CD4-positive, alpha-beta memory T cell (primary cell): ENCODE measurements around the gene AFAP1L1. TPM values are rescaled to one million over a fixed set of nuclear protein-coding genes. Genes with fewer than 3 reads are reported as not detected.
A peak's percentile ranks its signal among the peaks of the same experiment; 100 is the strongest.

Experiments
- CTCF ChIA-PET: fragments of 350-600 bp; sonication (Branson Sonifier 250); formaldehyde crosslinking; loops from one replicate; lab custom pipeline; 2021; ENCODE audit warnings: inconsistent platforms; ENCODE audit not compliant: partially characterized antibody; lab: Charles Lee
- POLR2A ChIA-PET: fragments of 350-600 bp; sonication (Branson Sonifier 250); formaldehyde crosslinking; loops from one replicate; lab custom pipeline; 2021; ENCODE audit not compliant: partially characterized antibody; lab: Charles Lee
- DNase-seq, 5 donors: peaks; one replicate each; pipeline versions ENCODE4 v3.0.0 to v3.0.0-alpha.2; 2020 to 2022; ENCODE audit warnings: mixed read lengths in 1 of 5
- H3K27ac ChIP-seq: one replicate; pipeline ENCODE4 v1.7.0; 2013; ENCODE audit warnings: low read depth, low read length
- H3K27me3 ChIP-seq: 2 replicates; pipeline ENCODE4 v1.7.0; 2013; ENCODE audit warnings: mild to moderate bottlenecking, low read length, moderate library complexity; ENCODE audit not compliant: insufficient read depth
- H3K36me3 ChIP-seq: 2 replicates; pipeline ENCODE4 v1.7.0; 2013; ENCODE audit warnings: mild to moderate bottlenecking, low read length, moderate library complexity; ENCODE audit not compliant: insufficient read depth
- H3K4me1 ChIP-seq: 2 replicates; pipeline ENCODE4 v1.7.0; 2013; ENCODE audit warnings: mild to moderate bottlenecking, low read length, moderate library complexity; ENCODE audit not compliant: insufficient read depth
- H3K4me3 ChIP-seq, 2 donors: one replicate each; pipeline ENCODE4 v1.7.0; 2013; ENCODE audit warnings: low read length in 2 of 2, mild to moderate bottlenecking in 1 of 2
- H3K9me3 ChIP-seq, 2 donors: one replicate each; pipeline ENCODE4 v1.7.0; 2013; ENCODE audit warnings: low read length in 2 of 2, control low read depth in 1 of 2; ENCODE audit not compliant: control insufficient read depth in 1 of 2
- H3K27ac Mint-ChIP-seq, 7 donors: one replicate each; pipeline ENCODE4 v1.8.0; 2020 to 2021; ENCODE audit warnings: mixed read lengths in 7 of 7, mild to moderate bottlenecking in 6 of 7, inconsistent platforms in 3 of 7, moderate library complexity in 3 of 7
- H3K27me3 Mint-ChIP-seq, 2 donors: one replicate each; pipeline ENCODE4 v1.8.0; 2020 to 2021; ENCODE audit warnings: mixed read lengths in 2 of 2
- H3K36me3 Mint-ChIP-seq, 2 donors: one replicate each; pipeline ENCODE4 v1.8.0; 2020 to 2021; ENCODE audit warnings: mixed read lengths in 2 of 2, inconsistent platforms in 1 of 2, mild to moderate bottlenecking in 1 of 2
- H3K4me1 Mint-ChIP-seq, 4 donors: one replicate each; pipeline ENCODE4 v1.8.0; 2020 to 2021; ENCODE audit warnings: mixed read lengths in 4 of 4, mild to moderate bottlenecking in 1 of 4
- H3K4me3 Mint-ChIP-seq, 8 donors: one replicate each; pipeline ENCODE4 v1.8.0; 2020 to 2021; ENCODE audit warnings: mixed read lengths in 8 of 8, mild to moderate bottlenecking in 7 of 8, moderate library complexity in 6 of 8, inconsistent platforms in 3 of 8
- H3K9me3 Mint-ChIP-seq, 8 donors: one replicate each; pipeline ENCODE4 v1.8.0; 2020 to 2021; ENCODE audit warnings: mixed read lengths in 8 of 8, mild to moderate bottlenecking in 5 of 8, inconsistent platforms in 3 of 8, moderate library complexity in 1 of 8
- intact Hi-C: fragments of 100-400 bp; cut with micrococcal nuclease; formaldehyde crosslinking; loops from one replicate; pipeline ENCODE4 v1.15.1; 2023
- polyA plus RNA-seq, 2 donors: library from polyadenylated mRNA; unstranded; fragments of 300-500 nt; fragmentation: Illumina TruSeq; gene quantifications; one replicate each; pipeline ENCODE4 v1.2.3, GENCODE V29; 2021
- total RNA-seq, 2 experiments: library from RNA; stranded (reverse); gene quantifications; one replicate each; pipeline ENCODE4 v1.2.3, GENCODE V29; 2021

AFAP1L1 gene
- total and polyA plus RNA-seq, 4 experiments from 2014 or later, result not detected

DNA sequence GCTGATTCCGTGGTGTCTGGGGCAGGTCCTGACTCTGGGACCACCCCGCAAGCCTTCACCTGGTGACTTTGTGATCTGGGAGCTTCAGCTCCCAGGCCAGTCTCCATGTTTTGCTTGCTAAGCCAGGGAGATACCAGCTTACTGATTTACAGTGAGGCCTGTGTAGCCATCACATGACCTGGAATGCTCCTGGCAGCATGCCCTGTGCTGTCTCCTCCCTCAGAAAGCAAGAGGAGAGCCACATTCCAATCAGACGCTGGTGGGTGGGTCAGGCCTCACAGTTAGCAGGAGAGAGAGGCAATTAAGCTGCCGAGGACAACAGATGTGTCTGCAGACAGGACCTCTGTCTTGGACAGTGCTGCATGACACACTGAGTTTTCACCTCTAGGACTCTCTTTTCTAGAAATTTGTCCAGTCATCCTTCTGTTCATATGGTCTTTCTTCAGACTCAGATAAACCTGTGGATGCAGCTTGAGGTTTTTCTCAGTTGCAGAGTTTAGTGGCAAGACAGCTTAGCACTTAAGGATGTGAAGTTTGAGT is 49.2 kb downstream of the AFAP1L1 start:
- Histone ChIP-seq H3K4me3 (no peak overlapping the region), H3K4me1 (no peaks in the 10 kb centered on the region), H3K9me3 (no peaks in the 10 kb centered on the region), H3K27me3 (no peaks in the 10 kb centered on the region), H3K27ac (no peak overlapping the region), H3K36me3 (no peaks in the 10 kb centered on the region)
- ChIA-PET CTCF (interaction anchor here (0.8 to 24.9 kb wide), 12 partner anchors 9 to 122 kb away, joined by 3 to 564 read pairs (median 4); partner anchors contain the start of genes IL17B and PCYOX1L), POLR2A (interaction anchor here (1.6 kb wide), 1 partner anchor 48 kb away, joined by 7 read pairs; no protein-coding TSS in a partner anchor)
- no peaks in the 10 kb centered on the region for H3K36me3 Mint-ChIP-seq
- intact Hi-C loops, result no loop called here
- H3K4me3 Mint-ChIP-seq, result no peak overlapping the region
- H3K27me3 Mint-ChIP-seq, result no peaks in the 10 kb centered on the region
- H3K4me1 Mint-ChIP-seq, result peaks cover 0 to 3% (median 1%) of the 10 kb centered on the region in 4 donors
- peaks cover 0 to 5% (median 0%) of the 10 kb centered on the region in 8 donors for H3K9me3 Mint-ChIP-seq
- DNase-seq, result no peak
- peak overlapping the region in 1 of 7 donors; percentile 74 for H3K27ac Mint-ChIP-seq

DNA sequence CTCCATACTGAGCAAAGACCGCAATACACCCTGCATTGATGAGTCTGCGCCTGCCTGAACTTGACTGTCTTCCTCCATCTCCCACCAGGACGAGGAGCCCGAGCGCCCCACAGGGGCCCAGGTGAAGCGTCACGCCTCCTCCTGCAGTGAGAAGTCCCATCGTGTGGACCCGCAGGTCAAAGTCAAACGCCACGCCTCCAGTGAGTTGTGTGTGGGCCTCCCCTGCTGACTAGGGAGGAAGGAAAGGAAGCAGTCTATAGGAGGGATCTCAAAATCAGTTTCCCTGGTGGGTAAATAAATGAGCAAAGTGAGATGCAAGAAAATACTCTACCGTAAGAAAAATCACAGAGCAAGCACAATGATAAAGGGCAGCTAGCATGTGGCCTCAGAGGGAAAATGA is 50.9 kb downstream of the AFAP1L1 start:
- no peaks in the 10 kb centered on the region for H3K36me3 Mint-ChIP-seq
- H3K27ac ChIP-seq, result no peak overlapping the region
- H3K36me3 ChIP-seq, result no peaks in the 10 kb centered on the region
- peaks cover 0 to 6% (median 0%) of the 10 kb centered on the region in 8 donors for H3K9me3 Mint-ChIP-seq
- no peaks in the 10 kb centered on the region for H3K27me3 Mint-ChIP-seq
- POLR2A ChIA-PET, result interaction anchor here (1.2 kb wide), 1 partner anchor 22 kb away, joined by 3 read pairs; the partner anchor contains the start of gene GRPEL2
- no peaks in the 10 kb centered on the region for H3K27me3 ChIP-seq
- H3K4me1 Mint-ChIP-seq, result no peaks in the 10 kb centered on the region
- CTCF ChIA-PET, result interaction anchor here (0.6 to 24.9 kb wide), 5 partner anchors 14 to 110 kb away, joined by 3 to 564 read pairs (median 5); no protein-coding TSS in a partner anchor
- no peak for DNase-seq
- H3K9me3 ChIP-seq, result no peaks in the 10 kb centered on the region
- H3K27ac Mint-ChIP-seq, result no peak overlapping the region
- no peak overlapping the region for H3K4me3 Mint-ChIP-seq
- no peaks in the 10 kb centered on the region for H3K4me1 ChIP-seq
- intact Hi-C loops, result no loop called here
- H3K4me3 ChIP-seq, result no peak overlapping the region

- Mint-ChIP-seq H3K27me3 (no peaks in the 10 kb centered on the region), H3K4me1 (no peaks in the 10 kb centered on the region), H3K36me3 (no peaks in the 10 kb centered on the region), H3K9me3 (peaks cover 0 to 6% (median 0%) of the 10 kb centered on the region in 8 donors), H3K27ac (no peak overlapping the region), H3K4me3 (no peak overlapping the region)
- POLR2A ChIA-PET, result interaction anchor here (0.7 to 1.2 kb wide), 2 partner anchors 22 to 27 kb away, joined by 3 read pairs; partner anchors contain the start of gene GRPEL2
- Histone ChIP-seq H3K27me3 (no peaks in the 10 kb centered on the region), H3K4me1 (no peaks in the 10 kb centered on the region), H3K27ac (no peak overlapping the region), H3K36me3 (no peaks in the 10 kb centered on the region), H3K4me3 (no peak overlapping the region), H3K9me3 (no peaks in the 10 kb centered on the region)
- no peak for DNase-seq
- CTCF ChIA-PET, result interaction anchor here (0.8 to 24.9 kb wide), 8 partner anchors 9 to 111 kb away, joined by 3 to 564 read pairs (median 4); partner anchors contain the start of gene GRPEL2
- intact Hi-C loops, result no loop called here
These were observed 51.6 kb downstream of the AFAP1L1 start for GRCh38 chr5:149323210-149323609.

DNA sequence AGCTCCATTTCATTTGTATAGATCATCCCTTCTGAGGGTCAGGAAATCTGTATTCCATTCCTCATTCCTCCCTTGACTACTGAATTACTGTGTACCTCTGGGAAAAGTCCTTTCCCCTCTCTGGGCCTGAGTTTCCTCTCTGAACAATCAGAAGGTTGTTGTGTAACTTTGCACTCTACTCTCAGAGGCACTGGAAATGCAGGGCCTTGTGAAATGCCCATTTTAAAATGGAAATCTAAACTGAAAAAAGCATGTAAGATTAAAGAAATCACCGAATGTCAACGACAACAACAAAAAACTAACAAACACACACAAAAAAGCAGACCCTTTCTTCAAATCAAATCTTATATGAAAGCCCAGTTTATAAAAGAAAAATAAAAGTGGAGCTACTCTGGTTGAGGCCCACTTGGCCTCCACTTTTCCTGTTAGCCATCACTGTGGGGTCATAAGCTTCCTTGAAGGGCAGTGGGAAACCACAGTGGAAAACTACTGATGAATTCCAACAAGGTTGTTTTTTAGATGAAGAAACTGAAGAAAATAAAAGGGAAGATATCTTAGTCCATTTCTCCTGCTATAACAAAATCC is 52.1 kb downstream of the AFAP1L1 start:
- no peaks in the 10 kb centered on the region for H3K36me3 Mint-ChIP-seq
- Histone ChIP-seq H3K27ac (no peak overlapping the region), H3K27me3 (no peaks in the 10 kb centered on the region), H3K36me3 (no peaks in the 10 kb centered on the region), H3K9me3 (no peaks in the 10 kb centered on the region), H3K4me1 (no peaks in the 10 kb centered on the region), H3K4me3 (no peak overlapping the region)
- ChIA-PET CTCF (interaction anchor here (0.8 to 24.9 kb wide), 8 partner anchors 8 to 111 kb away, joined by 3 to 564 read pairs (median 4); partner anchors contain the start of gene GRPEL2), POLR2A (interaction anchor here (0.7 to 1.2 kb wide), 2 partner anchors 21 to 26 kb away, joined by 3 read pairs; partner anchors contain the start of gene GRPEL2)
- H3K4me3 Mint-ChIP-seq, result no peak overlapping the region
- intact Hi-C loops, result no loop called here
- H3K4me1 Mint-ChIP-seq, result no peaks in the 10 kb centered on the region
- H3K9me3 Mint-ChIP-seq, result peaks cover 0 to 6% (median 0%) of the 10 kb centered on the region in 8 donors
- H3K27ac Mint-ChIP-seq, result no peak overlapping the region
- DNase-seq, result no peak
- H3K27me3 Mint-ChIP-seq, result no peaks in the 10 kb centered on the region

DNA sequence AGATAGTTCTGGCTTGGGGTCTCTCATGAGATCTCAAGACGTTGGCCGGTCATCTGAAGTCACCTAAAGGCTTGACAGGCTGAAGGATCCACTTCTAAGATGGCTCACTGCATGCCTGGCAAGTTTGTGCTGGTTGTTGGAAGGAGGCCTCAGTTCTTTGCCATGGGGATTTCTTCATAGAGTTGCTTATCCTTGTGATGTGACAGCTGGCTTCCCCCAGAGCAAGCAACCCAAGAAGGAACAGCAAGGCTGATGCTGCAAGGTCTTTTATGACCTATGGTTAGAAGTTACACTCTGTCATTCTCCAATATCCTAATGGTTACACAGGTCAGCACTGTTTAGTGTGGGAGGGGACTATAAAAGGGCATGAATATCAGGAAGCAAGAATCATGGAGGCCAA is 53.0 kb downstream of the AFAP1L1 start:
- ChIA-PET POLR2A (no interaction called here), CTCF (interaction anchor here (1.0 to 24.9 kb wide), 5 partner anchors 7 to 110 kb away, joined by 3 to 564 read pairs (median 3); no protein-coding TSS in a partner anchor)
- Mint-ChIP-seq H3K9me3 (peaks cover 0 to 6% (median 0%) of the 10 kb centered on the region in 8 donors), H3K27me3 (no peaks in the 10 kb centered on the region), H3K27ac (no peak overlapping the region), H3K4me3 (no peak overlapping the region), H3K36me3 (no peaks in the 10 kb centered on the region), H3K4me1 (no peaks in the 10 kb centered on the region)
- Histone ChIP-seq H3K27me3 (no peaks in the 10 kb centered on the region), H3K9me3 (no peaks in the 10 kb centered on the region), H3K27ac (no peak overlapping the region), H3K4me1 (no peaks in the 10 kb centered on the region), H3K4me3 (no peak overlapping the region), H3K36me3 (no peaks in the 10 kb centered on the region)
- DNase-seq, result no peak
- intact Hi-C loops, result no loop called here

DNA sequence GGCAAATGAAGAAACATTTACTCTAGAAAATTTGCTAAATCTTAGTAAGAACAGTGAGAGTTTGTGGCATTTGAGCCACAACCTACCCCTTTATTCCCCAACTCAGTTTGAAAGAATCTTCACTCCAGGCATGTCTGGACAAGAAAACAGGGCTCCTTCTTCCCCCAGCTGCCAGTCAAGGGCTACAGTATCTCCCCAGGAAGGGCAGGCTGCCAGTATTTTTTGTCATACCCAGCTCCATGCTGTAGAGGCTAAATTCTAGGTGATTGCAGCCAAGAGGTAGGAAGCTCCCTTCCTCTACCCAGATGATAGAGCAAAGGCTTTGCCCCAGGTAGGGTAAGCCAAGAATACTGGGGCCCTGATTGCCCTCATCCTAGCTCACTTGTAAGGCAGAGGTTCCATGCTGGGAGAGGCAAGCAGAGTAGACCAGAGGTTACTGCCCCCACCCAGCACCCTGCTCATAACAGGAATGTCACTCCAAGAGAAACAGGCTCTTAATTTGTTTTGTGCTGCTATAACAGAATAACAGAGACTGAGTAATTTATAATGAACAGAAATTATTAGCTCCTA is 53.6 kb downstream of the AFAP1L1 start:
- H3K4me1 ChIP-seq, result no peaks in the 10 kb centered on the region
- ChIA-PET CTCF (interaction anchor here (1.0 to 24.9 kb wide), 2 partner anchors 11 to 43 kb away, joined by 3 to 564 read pairs; no protein-coding TSS in a partner anchor), POLR2A (no interaction called here)
- Mint-ChIP-seq H3K36me3 (no peaks in the 10 kb centered on the region), H3K4me3 (no peak overlapping the region), H3K4me1 (no peaks in the 10 kb centered on the region), H3K27ac (no peak overlapping the region), H3K9me3 (peaks cover 0 to 6% (median 0%) of the 10 kb centered on the region in 8 donors), H3K27me3 (no peaks in the 10 kb centered on the region)
- no peak for DNase-seq
- H3K9me3 ChIP-seq, result no peaks in the 10 kb centered on the region
- intact Hi-C loops, result no loop called here
- H3K27ac ChIP-seq, result no peak overlapping the region
- H3K4me3 ChIP-seq, result no peak overlapping the region
- H3K36me3 ChIP-seq, result no peaks in the 10 kb centered on the region
- H3K27me3 ChIP-seq, result no peaks in the 10 kb centered on the region

- CTCF ChIA-PET, result interaction anchor here (24.9 kb wide), 1 partner anchor 42 kb away, joined by 564 read pairs; no protein-coding TSS in a partner anchor
- H3K9me3 ChIP-seq, result no peaks in the 10 kb centered on the region
- no peak for DNase-seq
- Mint-ChIP-seq H3K27ac (no peak overlapping the region), H3K27me3 (no peaks in the 10 kb centered on the region), H3K4me3 (no peak overlapping the region), H3K4me1 (no peaks in the 10 kb centered on the region), H3K9me3 (peaks cover 0 to 6% (median 0%) of the 10 kb centered on the region in 8 donors), H3K36me3 (no peaks in the 10 kb centered on the region)
- intact Hi-C loops, result no loop called here
- H3K27ac ChIP-seq, result no peak overlapping the region
- H3K27me3 ChIP-seq, result no peaks in the 10 kb centered on the region
- H3K36me3 ChIP-seq, result no peaks in the 10 kb centered on the region
- no peaks in the 10 kb centered on the region for H3K4me1 ChIP-seq
- POLR2A ChIA-PET, result no interaction called here
- H3K4me3 ChIP-seq, result no peak overlapping the region
These were observed 54.2 kb downstream of the AFAP1L1 start for GRCh38 chr5:149325894-149326293.
